Calu3 (cell line): ENCODE results near the gene SPEM2. TPM values are rescaled to one million over a fixed set of nuclear protein-coding genes. Genes with fewer than 3 reads are reported as not detected.

ENCODE experiments used
- BruUV-seq: library from RNA; stranded (reverse); fragments of 400-500 nt; replicated peaks from 2 replicates; lab custom pipeline; 2021; lab: Mats Ljungman, UMichigan
- CTCF ChIA-PET: fragments of 300-600 bp; sonication (Branson Sonifier 250); formaldehyde crosslinking; loops from one replicate; lab custom pipeline; 2022; ENCODE audit warnings: antibody characterized with exemption; lab: Charles Lee
- DNase-seq: peaks from one replicate; pipeline ENCODE4 v3.0.0; 2022
- H3K27ac Mint-ChIP-seq: one replicate; pipeline ENCODE4 v1.8.0; 2022; ENCODE audit warnings: mixed read lengths; ENCODE audit not compliant: unreplicated experiment
- H3K27me3 Mint-ChIP-seq: one replicate; pipeline ENCODE4 v1.8.0; 2022; ENCODE audit warnings: mixed read lengths; ENCODE audit not compliant: unreplicated experiment
- H3K36me3 Mint-ChIP-seq: one replicate; pipeline ENCODE4 v1.8.0; 2022; ENCODE audit warnings: mild to moderate bottlenecking, moderate library complexity, mixed read lengths; ENCODE audit not compliant: insufficient read depth, unreplicated experiment
- H3K4me1 Mint-ChIP-seq: one replicate; pipeline ENCODE4 v1.8.0; 2022; ENCODE audit warnings: mild to moderate bottlenecking, low read depth, mixed read lengths; ENCODE audit not compliant: unreplicated experiment
- H3K4me3 Mint-ChIP-seq: one replicate; pipeline ENCODE4 v1.8.0; 2022; ENCODE audit warnings: mild to moderate bottlenecking, low read depth, moderate library complexity, mixed read lengths; ENCODE audit not compliant: unreplicated experiment
- H3K9me3 Mint-ChIP-seq: one replicate; pipeline ENCODE4 v1.8.0; 2022; ENCODE audit warnings: low read depth, mixed read lengths; ENCODE audit not compliant: unreplicated experiment
- CTCF ChIP-seq: fragments of 200-600 bp; IDR thresholded peaks from one replicate; pipeline ENCODE4 v1.8.0; 2022; ENCODE audit warnings: antibody characterized with exemption; ENCODE audit not compliant: unreplicated experiment
- intact Hi-C: fragments of 100-400 bp; cut with micrococcal nuclease; formaldehyde crosslinking; loops from one replicate; pipeline ENCODE4 v1.10.0; 2022; ENCODE audit not compliant: unreplicated experiment
- total RNA-seq: library from RNA; stranded (reverse); gene quantifications from 2 replicates; pipeline ENCODE4 v1.2.3, GENCODE V29; 2022

The SPEM2 gene
- total RNA-seq, 1 experiment from 2014 or later, result not detected

GRCh38 chr17:7388856-7389255, 36.6 kb upstream of the SPEM2 start:
- no peak for TF ChIP-seq CTCF
- BruUV-seq, result no TSS peak
- CTCF ChIA-PET, result no interaction called here
- Mint-ChIP-seq H3K4me1 (no peaks in the 10 kb centered on the region), H3K4me3 (no peak overlapping the region), H3K36me3 (peaks cover 34% of the 10 kb centered on the region), H3K9me3 (no peaks in the 10 kb centered on the region), H3K27me3 (no peaks in the 10 kb centered on the region), H3K27ac (no peak overlapping the region)
- no peak for DNase-seq
- intact Hi-C loops, result no loop called here

- intact Hi-C loops, result no loop called here
- no peak for DNase-seq
- Mint-ChIP-seq H3K36me3 (peaks cover 37% of the 10 kb centered on the region), H3K4me3 (no peak overlapping the region), H3K9me3 (no peaks in the 10 kb centered on the region), H3K27ac (no peak overlapping the region), H3K27me3 (no peaks in the 10 kb centered on the region), H3K4me1 (peaks cover 7% of the 10 kb centered on the region)
- TSS peak; percentile 13 for BruUV-seq
- no peak for TF ChIP-seq CTCF
- CTCF ChIA-PET, result no interaction called here
Observed at GRCh38 chr17:7389924-7390910, 35.2 kb upstream of the SPEM2 start.

- TF ChIP-seq CTCF, result no peak
- no peaks in the 10 kb centered on the region for H3K27me3 Mint-ChIP-seq
- BruUV-seq, result no TSS peak
- DNase-seq, result no peak
- H3K9me3 Mint-ChIP-seq, result no peaks in the 10 kb centered on the region
- H3K36me3 Mint-ChIP-seq, result peaks cover 31% of the 10 kb centered on the region
- H3K4me1 Mint-ChIP-seq, result peaks cover 8% of the 10 kb centered on the region
- intact Hi-C loops, result no loop called here
- H3K4me3 Mint-ChIP-seq, result no peak overlapping the region
- CTCF ChIA-PET, result no interaction called here
- H3K27ac Mint-ChIP-seq, result no peak overlapping the region
Observed at GRCh38 chr17:7391307-7391706, 34.1 kb upstream of the SPEM2 start.

GRCh38 chr17:7392696-7393612, 32.5 kb upstream of the SPEM2 start:
- Mint-ChIP-seq H3K4me3 (peak overlapping the region; percentile 82), H3K27ac (no peak overlapping the region), H3K9me3 (no peaks in the 10 kb centered on the region), H3K27me3 (no peaks in the 10 kb centered on the region), H3K4me1 (peaks cover 8% of the 10 kb centered on the region), H3K36me3 (peaks cover 25% of the 10 kb centered on the region)
- TF ChIP-seq CTCF, result no peak
- CTCF ChIA-PET, result interaction anchor here (1.4 kb wide), 1 partner anchor 37 kb away, joined by 6 read pairs; no protein-coding TSS in a partner anchor
- intact Hi-C loops, result no loop called here
- no peak for DNase-seq
- no TSS peak for BruUV-seq
